Skin epidermis (tissue), 12 donors: ENCODE results near the gene IL1RAPL2.
"Not testable (repeated sequence)": the region's sequence is repeated elsewhere in the genome, so short reads cannot be mapped to it uniquely, and the experiment has no call there.

ENCODE experiments used
- H3K27ac ChIP-seq, 21 experiments: fragments of 200-600 bp; sonication (generic) in 11 of 21; one replicate each; pipeline ENCODE4 v1.5.0; 2020; ENCODE audit warnings: mild to moderate bottlenecking in 3 of 21, inconsistent platforms in 2 of 21, moderate library complexity in 2 of 21
- H3K4me3 ChIP-seq, 7 experiments: fragments of 200-600 bp; sonication (generic) in 2 of 7; one replicate each; pipeline ENCODE4 v1.5.0; 2020; ENCODE audit warnings: inconsistent platforms in 2 of 7, mild to moderate bottlenecking in 2 of 7, moderate library complexity in 1 of 7

IL1RAPL2 gene

GRCh38 chrX:104668550-104668949 lies 102.6 kb downstream of the IL1RAPL2 start:
- Histone ChIP-seq H3K4me3 (no peak overlapping the region), H3K27ac (no peak overlapping the region)

- no peak overlapping the region for H3K27ac ChIP-seq
- no peak overlapping the region for H3K4me3 ChIP-seq
Observed at GRCh38 chrX:104669063-104669462, 103.1 kb downstream of the IL1RAPL2 start.

GRCh38 chrX:104670051-104670450 lies 104.1 kb downstream of the IL1RAPL2 start:
- H3K4me3 ChIP-seq = no peak overlapping the region
- H3K27ac ChIP-seq = no peak overlapping the region

- H3K27ac ChIP-seq, H3K4me3 ChIP-seq: not testable (repeated sequence)
Observed at GRCh38 chrX:104677517-104677916, 111.5 kb downstream of the IL1RAPL2 start.

- Histone ChIP-seq H3K27ac (no peak overlapping the region), H3K4me3 (no peak overlapping the region)
Observed at GRCh38 chrX:104679175-104679574, 113.2 kb downstream of the IL1RAPL2 start.

- Histone ChIP-seq H3K4me3 (no peak overlapping the region), H3K27ac (no peak overlapping the region)
Observed at GRCh38 chrX:104681214-104681613, 115.2 kb downstream of the IL1RAPL2 start.

GRCh38 chrX:104684077-104684476 lies 118.1 kb downstream of the IL1RAPL2 start:
- H3K27ac ChIP-seq = no peak overlapping the region
- H3K4me3 ChIP-seq = no peak overlapping the region

- Histone ChIP-seq H3K4me3 (no peak overlapping the region), H3K27ac (no peak overlapping the region)
Observed at GRCh38 chrX:104695593-104695992, 129.6 kb downstream of the IL1RAPL2 start.

GRCh38 chrX:104696667-104697066 lies 130.7 kb downstream of the IL1RAPL2 start:
- no peak overlapping the region for H3K27ac ChIP-seq
- no peak overlapping the region for H3K4me3 ChIP-seq

- Histone ChIP-seq H3K4me3 (no peak overlapping the region), H3K27ac (no peak overlapping the region)
Observed at GRCh38 chrX:104697294-104697693, 131.3 kb downstream of the IL1RAPL2 start.

- no peak overlapping the region for H3K4me3 ChIP-seq
Observed at GRCh38 chrX:104707042-104707441, 141.0 kb downstream of the IL1RAPL2 start.

GRCh38 chrX:104707572-104707971 lies 141.6 kb downstream of the IL1RAPL2 start:
- Histone ChIP-seq H3K27ac (no peak overlapping the region), H3K4me3 (no peak overlapping the region)

More at GRCh38 chrX:104707042-104707441, 141.0 kb downstream of the IL1RAPL2 start:
- no peak overlapping the region for H3K27ac ChIP-seq

- Histone ChIP-seq H3K27ac (no peak overlapping the region), H3K4me3 (no peak overlapping the region)
Observed at GRCh38 chrX:104712515-104712914, 146.5 kb downstream of the IL1RAPL2 start.

GRCh38 chrX:104721854-104722253 lies 155.9 kb downstream of the IL1RAPL2 start:
- Histone ChIP-seq H3K27ac (no peak overlapping the region), H3K4me3 (no peak overlapping the region)

- Histone ChIP-seq H3K4me3 (no peak overlapping the region), H3K27ac (no peak overlapping the region)
Observed at GRCh38 chrX:104728456-104728855, 162.5 kb downstream of the IL1RAPL2 start.

GRCh38 chrX:104742355-104742754 lies 176.4 kb downstream of the IL1RAPL2 start:
- Histone ChIP-seq H3K27ac (no peak overlapping the region), H3K4me3 (no peak overlapping the region)

- H3K27ac ChIP-seq = no peak overlapping the region
- no peak overlapping the region for H3K4me3 ChIP-seq
Observed at GRCh38 chrX:104745152-104745551, 179.2 kb downstream of the IL1RAPL2 start.

GRCh38 chrX:104749951-104750610 lies 184.1 kb downstream of the IL1RAPL2 start:
- Histone ChIP-seq H3K27ac (no peak overlapping the region), H3K4me3 (no peak overlapping the region)

- no peak overlapping the region for H3K4me3 ChIP-seq
- no peak overlapping the region for H3K27ac ChIP-seq
Observed at GRCh38 chrX:104762641-104763040, 196.6 kb downstream of the IL1RAPL2 start.

- Histone ChIP-seq H3K27ac (no peak overlapping the region), H3K4me3 (no peak overlapping the region)
Observed at GRCh38 chrX:104789784-104790183, 223.8 kb downstream of the IL1RAPL2 start.

GRCh38 chrX:104795804-104796203 lies 229.8 kb downstream of the IL1RAPL2 start:
- H3K27ac ChIP-seq = no peak overlapping the region
- H3K4me3 ChIP-seq = no peak overlapping the region

- Histone ChIP-seq H3K4me3 (no peak overlapping the region), H3K27ac (no peak overlapping the region)
Observed at GRCh38 chrX:104803219-104803618, 237.2 kb downstream of the IL1RAPL2 start.
